ENCODE results near the gene CERS6. TPM values are rescaled to one million over a fixed set of nuclear protein-coding genes. Genes with fewer than 3 reads are reported as not detected.

CERS6 gene
- polyA plus RNA-seq, 12 donors = 38.2 to 59.2 (median 48.9) TPM; not detected in 1

- no peak for DNase-seq
These were observed 17.5 kb upstream of the CERS6 start for GRCh38 chr2:168438553-168438952.

GRCh38 chr2:168439536-168439935 is 16.5 kb upstream of the CERS6 start:
- DNase-seq = no peak

DNA sequence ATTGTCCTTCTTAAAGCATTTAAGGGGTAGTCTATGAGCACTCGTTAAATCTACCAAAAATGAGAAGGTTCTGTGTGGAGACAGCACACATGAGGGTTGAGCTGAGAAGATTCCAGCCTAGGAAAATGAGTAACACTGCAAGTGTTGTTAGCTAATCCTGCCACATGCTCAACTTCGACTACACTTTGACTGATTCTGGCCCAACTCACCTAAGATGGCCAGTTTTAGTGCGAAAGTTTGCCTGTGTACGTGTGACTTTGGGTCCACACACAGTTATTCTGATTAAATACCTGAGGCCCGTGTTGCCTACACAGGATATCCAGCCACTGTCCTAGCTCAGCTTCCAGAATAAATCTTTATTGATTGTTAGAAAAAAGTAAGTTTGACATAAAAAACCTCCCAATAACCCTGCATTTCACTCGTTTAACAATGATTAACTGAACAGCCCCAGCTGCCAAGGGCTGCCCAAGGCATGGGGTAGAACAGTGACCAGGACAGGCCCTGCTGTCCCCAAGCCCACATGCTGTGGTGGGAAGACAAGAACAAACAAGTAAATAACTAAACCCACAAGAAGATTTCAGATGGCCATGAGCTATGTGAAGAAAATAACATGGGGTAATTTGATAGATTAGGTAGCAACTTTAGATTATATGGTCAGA is 14.7 kb upstream of the CERS6 start:
- DNase-seq = no peak

DNA sequence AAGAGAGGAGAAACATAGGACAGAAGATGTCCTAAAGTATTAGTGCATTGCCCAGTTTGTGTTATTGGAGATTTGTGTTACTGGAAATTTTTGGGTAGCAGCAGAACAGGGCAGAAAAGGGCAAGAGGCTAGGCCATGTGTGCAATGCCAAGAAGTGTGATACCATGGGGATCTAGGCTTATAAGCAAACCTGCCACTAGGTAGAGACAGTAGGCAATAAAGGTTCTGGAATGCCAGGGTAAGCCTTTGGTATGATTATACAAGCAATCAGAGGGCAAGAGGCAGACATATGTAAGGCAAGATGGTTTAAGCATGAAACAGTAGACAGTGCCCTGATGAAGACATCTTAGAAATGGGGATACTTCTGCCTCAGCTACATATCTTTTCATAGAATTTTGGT is 12.3 kb upstream of the CERS6 start:
- no peak for DNase-seq

- DNase-seq = no peak
These were observed 10.1 kb upstream of the CERS6 start for GRCh38 chr2:168445960-168446359.

GRCh38 chr2:168448980-168449379 is 7.1 kb upstream of the CERS6 start:
- DNase-seq = no peak

- DNase-seq = no peak
These were observed 6.7 kb upstream of the CERS6 start for GRCh38 chr2:168449419-168449818.

GRCh38 chr2:168450171-168450570 is 5.9 kb upstream of the CERS6 start:
- DNase-seq = no peak

DNA sequence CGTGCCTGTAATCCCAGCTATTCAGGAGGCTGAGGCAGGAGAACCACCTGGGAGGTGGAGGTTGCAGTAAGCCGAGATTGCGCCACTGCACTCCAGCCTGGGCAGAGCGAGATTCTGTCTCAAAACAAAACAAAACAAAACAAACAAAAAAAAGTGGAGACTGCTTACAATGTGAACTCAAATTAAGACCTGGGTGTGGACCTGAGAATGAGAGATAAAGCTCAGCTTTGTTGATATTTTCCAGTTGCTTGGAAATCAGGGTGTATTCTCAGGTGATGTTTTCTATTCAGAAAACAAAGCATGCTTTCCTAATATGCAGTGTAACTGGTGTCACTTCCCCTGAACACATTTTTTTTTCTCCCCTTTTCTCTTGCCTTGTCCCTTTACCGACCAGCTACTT is 5.3 kb upstream of the CERS6 start:
- DNase-seq = no peak

GRCh38 chr2:168452781-168453180 is 3.3 kb upstream of the CERS6 start:
- no peak for DNase-seq

- DNase-seq = no peak
These were observed 2.7 kb upstream of the CERS6 start for GRCh38 chr2:168453404-168453803.

DNA sequence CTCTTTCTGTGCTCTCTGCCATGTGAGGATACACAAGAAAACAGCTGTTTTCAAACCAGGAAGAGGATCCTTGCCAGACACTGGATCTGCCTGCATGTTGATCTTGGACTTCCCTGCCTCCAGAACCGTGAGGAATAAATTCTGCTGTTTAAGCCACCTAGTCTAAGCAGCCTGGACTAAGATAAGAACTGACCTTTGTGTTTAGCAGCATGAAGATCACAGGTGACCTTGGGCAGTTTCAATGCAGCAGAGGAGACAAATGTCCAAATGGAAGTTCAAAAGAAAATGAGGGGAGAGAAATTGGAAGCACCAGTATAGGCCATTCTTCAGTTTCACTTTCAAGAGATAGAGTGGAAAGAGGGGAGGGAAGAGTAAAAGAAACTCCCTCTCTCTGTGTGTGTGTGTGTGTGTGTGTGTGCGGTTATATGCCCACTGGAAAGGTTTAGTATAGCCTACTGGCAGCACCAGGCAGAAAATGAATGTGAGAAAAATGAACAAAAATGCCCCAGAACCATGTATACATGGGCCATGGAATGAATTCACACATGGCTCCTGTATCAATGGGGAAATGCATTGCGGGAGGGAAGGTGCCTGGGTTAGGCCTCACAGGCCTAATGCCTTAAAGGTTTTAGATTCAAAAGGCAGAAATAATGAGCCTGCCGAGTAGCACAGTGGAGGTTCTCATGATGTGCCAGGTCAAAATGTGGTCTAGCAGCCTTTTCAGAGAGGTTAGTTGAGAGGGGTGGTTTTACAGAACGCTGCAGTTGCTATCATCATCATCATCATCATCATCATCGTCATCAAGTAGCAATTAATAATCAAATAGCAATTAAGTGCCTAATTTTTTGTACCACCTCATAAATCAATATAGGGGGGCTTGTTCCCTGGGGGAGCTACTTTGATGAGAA is 1.1 kb upstream of the CERS6 start:
- DNase-seq = no peak

GRCh38 chr2:168456521-168457189 is 583 bp downstream of the CERS6 start:
- peak; percentile 66 for DNase-seq

DNA sequence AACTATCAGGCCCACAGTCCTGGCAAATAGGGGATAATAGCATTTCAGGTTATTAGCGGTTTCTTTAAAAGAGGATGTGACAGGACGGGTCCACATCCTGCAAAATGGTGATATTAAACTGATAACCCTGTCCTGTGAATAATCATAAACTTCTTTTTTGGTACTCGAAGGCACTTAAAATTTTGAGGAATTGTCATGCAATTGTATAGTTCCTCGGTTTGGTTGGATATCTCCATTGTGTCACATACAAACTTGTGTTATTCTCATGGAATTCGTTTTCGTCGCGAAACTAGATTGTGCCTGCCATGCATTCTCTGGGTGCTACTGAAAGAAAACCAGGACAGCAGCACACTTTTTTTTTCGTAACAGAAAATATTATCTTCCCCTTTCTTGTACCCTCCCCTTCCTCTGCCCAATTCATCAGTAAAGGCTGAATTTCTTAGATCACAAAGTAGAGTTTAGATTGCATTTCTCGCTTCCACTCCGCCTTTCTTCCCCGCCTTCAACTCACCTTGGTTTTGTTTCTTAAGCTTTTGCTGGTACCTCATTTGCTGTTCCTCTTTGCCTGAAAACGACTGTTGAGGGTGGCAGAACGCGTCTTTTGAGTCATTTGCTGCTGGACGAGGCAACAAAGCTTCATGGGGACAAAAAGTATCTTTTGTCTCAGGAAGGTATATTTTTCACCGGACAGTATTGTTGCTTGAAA is 1.3 kb downstream of the CERS6 start:
- DNase-seq = peak; percentile 25

DNA sequence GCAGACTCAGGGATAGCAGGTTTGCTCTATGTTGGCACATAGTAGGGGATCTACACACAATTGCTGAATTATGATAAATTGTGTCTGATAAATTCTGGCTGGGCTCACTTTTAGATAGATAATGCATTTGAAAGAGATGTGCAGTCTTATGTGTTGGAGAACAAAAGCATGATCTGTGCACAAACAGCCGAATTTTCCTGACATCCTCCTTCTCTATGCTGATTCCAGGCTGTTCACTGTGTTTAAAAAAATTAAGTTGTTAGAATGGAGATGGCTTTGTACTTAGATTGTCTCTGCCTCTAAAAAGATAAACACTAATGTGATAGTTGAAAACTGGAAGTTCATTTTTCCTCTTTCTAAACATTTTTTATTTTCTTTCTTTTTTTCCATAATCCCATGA is 2.1 kb downstream of the CERS6 start:
- no peak for DNase-seq

DNA sequence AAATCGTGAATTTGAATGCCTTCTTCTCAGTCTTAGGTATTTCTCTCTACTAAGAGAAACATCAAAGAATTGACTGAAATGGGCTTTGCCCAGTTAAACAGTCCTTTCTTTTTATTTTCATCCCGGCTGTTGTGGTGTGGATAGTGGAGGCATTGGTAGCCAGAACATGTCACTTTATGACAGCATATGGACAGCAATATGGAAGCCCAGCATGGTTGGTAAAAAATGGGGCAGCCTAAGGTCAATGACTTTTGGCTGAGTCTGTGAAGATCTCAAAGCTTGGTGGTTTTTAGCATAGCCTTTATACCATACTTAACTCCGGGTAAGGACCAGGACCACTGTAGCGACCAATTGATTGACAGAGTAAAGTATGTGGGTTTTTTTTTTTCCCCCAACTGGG is 3.2 kb downstream of the CERS6 start:
- no peak for DNase-seq

GRCh38 chr2:168460571-168460970 is 4.5 kb downstream of the CERS6 start:
- no peak for DNase-seq

GRCh38 chr2:168461178-168461941 is 5.3 kb downstream of the CERS6 start:
- DNase-seq = no peak

DNA sequence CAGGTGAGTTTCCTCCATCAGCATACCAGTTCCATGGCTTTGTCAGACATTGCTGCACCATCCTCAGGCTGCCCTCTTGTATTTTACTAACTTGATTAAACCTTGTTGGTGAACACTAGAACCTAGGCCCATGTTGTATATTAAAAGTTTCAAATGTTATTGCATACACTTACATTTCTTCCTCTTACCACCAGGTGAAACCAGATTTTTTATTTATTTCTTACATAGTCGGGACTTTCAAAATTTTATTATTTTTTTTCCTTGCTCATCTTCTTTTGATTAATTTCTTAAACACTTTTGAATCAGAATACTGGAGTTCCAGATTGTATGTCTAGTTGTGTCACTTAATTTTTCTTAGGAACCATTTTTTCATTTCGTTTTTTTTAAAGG is 5.9 kb downstream of the CERS6 start:
- DNase-seq = no peak

DNA sequence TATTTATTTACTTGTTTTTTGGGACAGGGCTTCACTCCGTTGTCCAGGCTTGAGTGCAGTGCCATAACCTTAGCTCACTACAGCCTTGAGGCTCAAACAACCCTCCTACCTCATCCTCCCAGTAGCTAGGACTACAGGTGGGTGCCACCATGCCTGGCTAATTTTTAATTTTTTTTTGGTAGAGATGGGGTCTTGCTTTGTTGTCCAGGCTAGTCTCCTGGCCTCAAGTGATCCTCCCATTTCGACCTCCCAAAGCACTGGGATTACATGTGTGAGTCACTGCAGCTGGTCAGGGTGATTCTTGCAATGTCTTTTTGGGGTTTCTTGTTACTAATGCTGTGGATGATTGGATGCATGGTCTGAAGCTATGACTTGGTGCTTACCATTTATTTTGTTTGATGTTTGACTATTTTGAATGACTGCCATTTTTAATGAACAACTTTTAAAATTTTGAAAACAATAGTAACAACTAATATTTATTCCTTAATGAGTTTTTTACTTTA is 6.5 kb downstream of the CERS6 start:
- no peak for DNase-seq

GRCh38 chr2:168465594-168465993 is 9.5 kb downstream of the CERS6 start:
- DNase-seq = no peak

Measured in muscle of arm (tissue), 12 donors.